Stimulated activated CD4-positive, alpha-beta T cell treated with anti-CD3 and anti-CD28 coated beads, Interleukin-1b, Interleukin-23, amount 100 ng/mL, for 48 hours (primary cell): ENCODE data around the gene USP27X.
A peak's percentile ranks its signal among the peaks of the same experiment; 100 is the strongest.

Experiments
- DNase-seq: peaks from one replicate; pipeline ENCODE4 v3.0.0-alpha.2; 2020

USP27X gene

GRCh38 chrX:49892542-49892941 is 13.3 kb downstream of the USP27X start:
- no peak for DNase-seq

GRCh38 chrX:49896951-49897350 is 17.7 kb downstream of the USP27X start:
- DNase-seq, result no peak

GRCh38 chrX:49901048-49901447 is 21.8 kb downstream of the USP27X start:
- no peak for DNase-seq

- DNase-seq, result no peak
These were observed 31.1 kb downstream of the USP27X start for GRCh38 chrX:49910344-49910743.

GRCh38 chrX:49912086-49912485 is 32.8 kb downstream of the USP27X start:
- DNase-seq, result no peak

GRCh38 chrX:49912861-49913260 is 33.6 kb downstream of the USP27X start:
- no peak for DNase-seq

GRCh38 chrX:49915361-49916222 is 36.3 kb downstream of the USP27X start:
- peak; percentile 29 for DNase-seq

- no peak for DNase-seq
These were observed 40.3 kb downstream of the USP27X start for GRCh38 chrX:49919617-49920016.

GRCh38 chrX:49921109-49921508 is 41.8 kb downstream of the USP27X start:
- DNase-seq, result no peak

GRCh38 chrX:49922291-49923241 is 43.3 kb downstream of the USP27X start, which contains the start of gene CLCN5:
TSS of gene CLCN5 (plus strand) at chrX:49922596. CDS start at chrX:49925299, 2,703 bp downstream.
- peak; percentile 94 for DNase-seq

- DNase-seq, result no peak
These were observed 45.9 kb downstream of the USP27X start for GRCh38 chrX:49925176-49925575.

- no peak for DNase-seq
These were observed 50.8 kb downstream of the USP27X start for GRCh38 chrX:49930039-49930438.
